SIG-M5 treated with dmso at 0.1 percent for 504 hours (cell line): ENCODE data around the gene RPS19.

Experiments used
- DNase-seq: peaks from one replicate; lab custom pipeline; 2025; ENCODE audit not compliant: unreplicated experiment; lab: John Stamatoyannopoulos, UW

The RPS19 gene

DNA sequence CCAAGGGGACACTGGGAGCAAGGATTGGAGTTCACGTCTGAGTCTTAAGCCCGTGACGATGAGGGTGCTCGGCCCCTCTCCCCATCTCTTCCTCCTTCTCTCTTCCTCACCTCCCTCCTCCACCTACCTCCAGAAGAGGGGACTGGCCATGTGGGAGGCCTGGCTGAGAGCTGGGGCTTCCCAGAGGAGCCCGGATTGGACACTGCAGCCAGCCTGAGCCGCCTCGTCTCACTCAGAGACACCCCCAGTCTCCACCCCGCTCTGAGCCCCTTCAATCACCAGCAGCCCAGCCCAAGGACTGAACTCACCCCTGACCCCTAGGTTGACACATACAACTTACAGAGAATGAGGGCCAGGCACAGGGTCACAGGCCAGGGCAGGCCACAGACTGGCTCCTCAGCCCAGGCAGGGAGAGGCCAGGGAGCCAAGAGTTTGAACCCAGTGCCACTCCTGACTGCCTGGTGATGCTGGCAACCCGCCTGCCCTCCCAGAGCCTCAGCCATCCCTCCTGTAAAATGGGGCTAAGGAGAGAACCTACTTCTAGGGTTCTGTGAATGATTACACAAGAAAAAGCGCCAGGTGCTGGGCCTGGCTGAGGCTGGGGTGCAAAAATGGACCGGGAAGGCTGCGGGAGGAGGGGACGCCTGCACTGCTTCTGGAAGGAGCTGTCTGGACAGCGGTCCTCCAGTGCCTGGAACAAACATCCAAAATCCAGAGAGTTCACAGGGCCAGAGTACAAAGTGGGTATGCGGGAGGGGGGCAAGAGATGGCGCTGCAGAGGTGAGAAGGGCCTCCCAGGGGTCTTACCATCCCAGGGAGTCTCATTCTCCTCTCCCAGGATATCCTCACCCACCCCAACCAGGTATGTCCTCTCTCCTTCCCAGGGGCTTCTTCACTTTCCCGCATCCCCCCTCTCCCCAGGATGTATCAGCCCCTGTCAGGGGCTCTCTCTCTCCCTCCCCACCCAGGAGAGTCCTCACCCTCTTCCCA is 18.2 kb downstream of the RPS19 start:
- DNase-seq: no peak

DNA sequence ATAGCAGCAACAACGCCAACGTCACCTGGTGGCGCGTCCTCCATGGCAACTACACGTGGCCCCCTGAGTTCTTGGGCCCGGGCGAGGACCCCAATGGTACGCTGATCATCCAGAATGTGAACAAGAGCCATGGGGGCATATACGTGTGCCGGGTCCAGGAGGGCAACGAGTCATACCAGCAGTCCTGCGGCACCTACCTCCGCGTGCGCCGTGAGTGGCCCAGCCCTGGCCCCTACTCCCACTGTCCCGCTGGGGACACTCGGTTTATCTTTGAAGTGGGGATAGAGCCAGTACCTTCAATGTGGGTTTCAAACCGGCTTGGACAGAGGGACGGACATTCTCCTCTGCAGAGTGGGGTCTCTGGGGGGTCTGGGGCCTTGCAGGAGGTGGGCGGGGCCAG is 19.0 kb downstream of the RPS19 start:
- DNase-seq: no peak

DNA sequence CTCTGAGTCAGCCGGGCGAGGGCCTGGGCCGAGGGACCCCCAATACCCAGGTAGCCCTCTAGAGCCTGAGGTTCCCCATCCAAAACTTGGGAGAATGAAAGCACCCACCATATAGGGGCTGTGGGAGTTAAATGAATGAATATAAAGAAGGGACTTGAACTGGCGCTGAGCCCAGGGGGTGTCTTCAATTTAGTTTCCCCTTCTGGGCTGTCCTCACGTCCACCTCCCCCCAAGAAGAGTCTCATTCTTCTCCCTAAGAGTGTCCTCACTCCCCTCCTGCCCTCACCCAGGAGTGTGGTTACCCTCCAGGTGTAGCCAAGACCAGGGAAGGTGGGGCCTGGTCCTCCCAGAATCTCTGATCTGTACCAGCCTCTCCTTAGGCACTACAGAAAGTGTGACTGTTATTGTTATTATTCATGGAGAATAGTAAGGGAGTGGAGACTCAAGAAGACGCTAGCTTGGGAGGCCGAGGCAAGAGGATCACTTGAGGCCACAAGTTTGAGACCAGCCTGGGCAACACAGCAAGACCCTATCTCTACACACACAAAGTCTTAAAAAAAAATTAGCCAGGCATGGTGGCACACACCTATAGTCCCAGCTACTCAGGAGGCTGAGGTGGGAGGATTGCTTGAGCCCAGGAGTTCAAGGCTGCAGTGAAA is 19.7 kb downstream of the RPS19 start:
- DNase-seq: no peak

DNA sequence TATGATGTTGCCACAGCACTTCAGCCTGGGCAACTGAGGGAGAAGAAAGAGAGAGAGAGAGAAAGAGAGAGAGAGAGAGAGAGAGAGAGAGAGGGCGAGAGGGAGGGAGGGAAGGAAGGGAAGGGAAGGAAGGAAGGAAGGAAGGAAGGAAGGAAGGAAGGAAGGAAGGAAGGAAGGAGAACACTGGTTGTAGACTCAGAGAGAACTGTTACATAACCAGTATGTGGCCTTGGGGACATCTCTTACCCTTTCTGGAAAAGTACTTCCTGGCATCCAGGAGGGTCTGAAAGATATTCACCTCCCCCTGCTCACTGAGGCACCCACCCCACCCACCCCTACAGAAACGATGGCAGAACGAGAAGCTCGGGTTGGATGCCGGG is 20.3 kb downstream of the RPS19 start:
- DNase-seq: no peak

DNA sequence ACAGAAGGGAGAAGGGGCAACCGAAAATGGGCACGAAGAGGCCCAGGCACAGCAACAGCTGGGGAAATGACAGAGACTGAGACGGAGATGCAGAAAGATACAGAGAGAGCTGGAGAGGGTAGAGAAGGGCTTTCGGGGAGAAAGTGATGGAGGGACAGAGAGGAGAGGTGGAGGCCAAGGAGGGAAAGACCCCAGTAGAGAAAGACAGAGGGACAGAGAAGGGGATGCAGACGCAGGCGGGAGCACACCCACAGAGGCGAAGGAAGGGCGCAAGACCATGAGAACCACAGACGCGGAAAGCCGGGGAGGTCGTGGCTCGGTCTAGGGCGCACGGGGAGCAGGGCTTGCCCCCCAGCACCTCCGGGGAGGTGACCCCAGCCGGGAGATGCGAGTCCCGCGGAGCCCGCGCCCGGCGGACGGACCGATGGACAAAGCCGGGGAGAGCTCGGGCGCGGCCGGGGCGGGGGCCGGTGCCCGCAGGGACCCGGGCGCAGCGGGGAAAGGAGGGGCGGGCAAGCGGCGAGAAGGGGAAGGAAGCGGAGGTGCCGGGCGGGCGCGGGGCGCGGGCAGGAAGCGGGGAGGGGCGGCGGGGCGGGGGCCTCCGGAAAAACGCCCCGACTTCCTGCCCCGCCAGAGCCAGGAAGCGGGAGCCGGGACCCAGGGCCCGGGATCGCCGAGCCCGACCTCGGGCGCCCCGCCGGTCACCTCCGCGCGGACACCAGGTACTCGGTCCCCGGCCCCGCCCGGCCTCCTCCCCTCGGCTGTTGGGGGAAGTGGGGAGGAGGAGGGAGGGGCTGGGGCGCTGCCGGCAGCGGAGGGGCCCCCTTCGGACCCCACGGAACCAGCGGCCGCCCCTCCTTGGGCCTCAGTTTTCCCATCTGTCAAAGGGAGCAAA is 22.8 kb downstream of the RPS19 start, which contains the start of gene ARHGEF1:
Gene ARHGEF1 (plus strand): TSS at position 617 of the 895 bp plus-strand sequence. CDS start 4,899 bp downstream, outside the sequence.
- peak; percentile 39 for DNase-seq

DNA sequence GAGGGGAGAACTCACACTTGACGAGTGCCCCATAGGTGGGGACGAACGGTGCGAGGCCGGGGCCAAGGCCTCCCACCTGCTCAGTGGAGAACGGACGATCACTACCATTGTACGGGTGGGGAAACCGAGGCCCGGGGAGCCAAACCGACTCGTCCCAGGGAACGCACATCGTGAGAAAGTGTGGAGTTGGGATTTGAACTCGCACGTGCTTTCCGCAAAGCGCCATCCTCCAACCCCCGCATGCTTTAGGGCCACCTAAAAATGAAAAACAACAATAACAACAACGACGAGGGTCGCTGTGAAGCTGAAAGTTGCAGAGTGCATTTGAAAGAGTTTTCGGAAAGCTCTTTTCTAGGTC is 23.4 kb downstream of the RPS19 start:
- DNase-seq: no peak

DNA sequence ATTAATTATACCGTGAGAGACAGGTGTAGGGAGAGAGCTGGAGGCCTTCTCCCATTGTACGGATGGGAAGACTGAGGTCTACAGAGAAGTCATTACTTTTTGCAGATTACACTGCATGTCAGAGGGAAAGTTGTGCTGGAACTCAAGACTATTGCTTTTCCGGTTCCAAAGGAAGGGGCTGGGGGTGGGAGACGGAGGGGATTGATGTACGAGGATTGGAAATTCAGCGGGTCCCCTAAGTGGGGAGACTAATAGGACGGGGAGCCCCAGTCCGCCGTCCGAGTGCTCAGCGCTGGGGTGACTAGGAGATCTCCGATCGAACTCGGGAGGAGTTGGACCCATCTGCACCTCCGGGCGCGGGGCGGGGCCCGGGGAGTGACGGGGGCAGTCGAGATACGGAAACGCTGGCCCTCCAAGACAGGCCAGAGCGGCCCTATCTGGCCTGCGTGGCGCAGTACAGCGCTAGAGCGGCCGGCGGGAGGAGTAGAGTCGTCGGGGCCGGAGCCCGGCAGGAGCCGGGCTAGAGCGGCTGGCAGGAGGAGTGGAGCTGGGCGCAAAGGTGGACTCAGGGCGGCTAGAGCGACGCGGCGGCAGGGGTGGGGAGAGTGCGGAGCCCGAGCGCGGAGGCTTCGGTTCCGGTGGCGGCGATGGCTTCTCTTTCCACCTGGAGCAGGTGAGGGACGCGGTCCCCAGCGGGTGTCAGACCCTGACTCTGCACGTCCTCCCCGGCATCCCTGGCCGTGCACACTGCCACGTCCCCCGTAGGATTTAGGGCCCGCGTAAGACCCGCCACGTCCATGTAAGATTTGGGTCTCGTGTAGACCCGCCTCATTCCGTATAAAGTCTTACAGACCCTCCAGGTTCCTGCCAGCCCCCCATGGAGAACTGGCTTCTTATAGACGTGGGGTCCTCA is 24.0 kb downstream of the RPS19 start:
- peak; percentile 96 for DNase-seq

DNA sequence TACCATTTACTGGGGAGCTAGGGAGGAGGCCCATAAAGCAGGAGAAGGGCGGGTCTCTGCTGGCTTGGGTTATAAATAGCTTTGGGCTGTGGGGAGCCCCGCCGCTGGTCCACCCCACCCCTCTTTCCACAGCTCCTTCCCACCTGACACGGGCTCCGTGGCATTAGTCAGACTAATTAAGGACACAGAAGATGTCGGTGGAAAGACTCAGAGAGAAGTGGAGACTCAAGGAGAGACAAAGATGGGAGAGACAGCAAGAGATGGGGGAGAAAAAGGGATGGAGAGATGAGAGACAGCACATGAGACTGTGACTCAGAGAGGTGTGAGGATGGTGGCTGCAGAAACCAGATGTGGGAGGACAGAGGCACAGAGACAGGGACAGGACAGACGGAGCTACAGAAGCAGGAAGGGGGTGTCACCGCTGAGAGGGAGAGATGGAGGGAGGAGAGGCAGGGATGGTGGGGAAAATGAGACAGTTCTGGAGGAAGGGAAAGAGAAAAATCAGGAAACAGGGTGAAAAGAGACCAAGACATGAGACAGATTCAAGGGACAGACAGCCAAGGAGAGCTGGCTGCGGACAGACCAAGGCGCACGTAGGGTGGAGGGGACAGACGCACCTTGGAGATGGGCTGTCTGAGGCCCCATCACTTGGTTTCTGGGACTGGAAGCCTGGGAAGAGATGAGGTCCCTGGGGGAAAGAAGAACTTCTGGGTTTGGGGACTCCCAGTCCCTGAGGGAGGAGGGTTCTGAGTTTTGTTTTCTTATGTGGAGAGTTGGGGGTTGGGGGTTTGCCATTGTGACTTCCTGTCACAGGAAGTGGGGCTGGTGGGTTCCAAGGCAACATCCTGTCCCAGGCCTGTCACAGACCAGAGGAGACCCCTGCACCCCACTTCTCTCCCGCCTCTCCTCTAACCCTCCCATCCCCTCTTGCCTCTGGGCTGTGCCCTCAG is 27.0 kb downstream of the RPS19 start:
- no peak for DNase-seq

DNA sequence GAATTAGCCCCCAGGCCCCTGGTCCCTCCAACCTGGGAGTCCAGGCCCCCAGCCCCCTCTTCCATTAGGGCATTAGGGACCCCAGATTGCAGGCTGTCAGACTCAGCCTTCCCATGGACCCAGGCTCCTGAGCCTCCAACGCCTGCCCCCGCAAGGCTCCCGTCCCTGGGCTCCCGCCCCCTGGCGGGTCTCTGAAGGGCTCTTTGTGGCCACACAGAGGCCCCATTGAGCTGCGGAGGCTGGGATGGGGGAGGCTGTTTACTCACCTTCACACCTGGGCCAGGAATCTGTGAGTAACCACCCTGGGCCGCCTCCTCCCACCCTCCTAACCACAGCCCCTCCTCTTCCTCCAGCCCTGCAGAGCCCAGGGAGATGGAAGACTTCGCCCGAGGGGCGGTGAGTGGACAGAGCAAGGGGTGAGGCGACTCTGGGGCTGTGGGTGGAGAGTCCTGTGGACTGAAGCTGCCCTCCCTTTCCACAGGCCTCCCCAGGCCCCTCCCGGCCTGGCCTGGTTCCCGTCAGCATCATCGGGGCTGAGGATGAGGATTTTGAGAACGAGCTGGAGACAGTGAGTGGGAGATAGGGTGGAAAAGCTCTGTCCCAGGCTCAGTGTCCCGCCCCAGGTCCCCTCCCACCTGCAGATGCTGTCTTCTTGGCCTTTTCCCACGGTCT is 27.8 kb downstream of the RPS19 start:
- no peak for DNase-seq

DNA sequence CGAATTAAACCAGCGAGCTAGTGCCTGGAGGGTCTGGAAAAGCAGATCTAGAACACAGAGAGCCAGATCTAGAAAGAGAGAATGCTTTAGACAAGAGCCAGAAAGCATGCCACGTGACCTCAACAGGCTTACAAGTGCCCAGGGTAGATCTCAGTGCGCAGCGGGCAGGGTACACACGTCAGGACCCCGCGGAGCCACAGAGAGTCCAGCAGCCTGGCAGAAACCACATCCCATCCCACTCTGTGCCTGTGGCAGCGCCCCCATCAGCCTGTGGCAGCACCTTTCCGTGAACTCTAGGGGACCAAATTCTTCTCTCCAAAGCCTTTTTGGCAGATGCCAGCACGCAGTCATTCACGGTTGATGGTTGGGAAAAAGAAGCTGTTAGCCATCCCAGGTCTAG is 28.9 kb downstream of the RPS19 start:
- no peak for DNase-seq

DNA sequence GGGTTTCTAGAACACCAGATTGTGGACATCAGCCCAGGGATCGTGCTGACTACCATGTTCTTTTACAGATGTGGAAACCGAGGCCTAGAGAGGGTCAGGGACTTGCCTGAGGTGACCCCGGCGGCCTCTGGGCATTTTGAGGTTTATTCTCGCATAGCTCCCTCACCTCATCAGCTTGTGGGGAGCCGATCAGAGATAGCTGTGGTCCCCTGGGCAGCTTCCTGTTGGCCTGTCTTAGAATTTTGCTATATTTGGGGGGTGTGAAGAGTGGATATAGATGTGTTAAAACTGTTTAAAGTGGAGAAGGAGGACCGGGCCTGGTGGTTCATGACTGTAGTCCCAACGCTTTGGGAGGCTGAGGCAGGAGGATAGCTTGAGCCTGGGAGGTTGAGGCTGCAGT is 29.8 kb downstream of the RPS19 start:
- no peak for DNase-seq

DNA sequence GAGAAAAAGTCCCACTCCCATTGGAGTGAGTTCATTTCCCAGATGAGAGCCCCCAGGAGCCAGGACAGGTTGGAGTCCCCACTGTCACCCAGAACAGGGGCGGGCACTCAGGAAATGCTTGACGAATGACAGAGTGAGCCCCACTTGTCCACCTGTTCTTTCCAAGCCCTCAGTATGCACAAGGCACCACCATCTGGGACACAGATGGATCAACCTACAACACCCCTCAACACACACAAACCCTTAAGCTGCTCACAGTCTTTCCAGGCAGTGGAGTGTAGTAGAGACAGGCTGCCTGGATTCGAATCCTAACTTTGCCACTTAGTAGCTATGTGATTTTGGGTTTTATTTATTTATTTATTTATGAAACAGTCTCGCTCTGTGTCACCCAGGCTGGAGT is 30.9 kb downstream of the RPS19 start:
- no peak for DNase-seq

DNA sequence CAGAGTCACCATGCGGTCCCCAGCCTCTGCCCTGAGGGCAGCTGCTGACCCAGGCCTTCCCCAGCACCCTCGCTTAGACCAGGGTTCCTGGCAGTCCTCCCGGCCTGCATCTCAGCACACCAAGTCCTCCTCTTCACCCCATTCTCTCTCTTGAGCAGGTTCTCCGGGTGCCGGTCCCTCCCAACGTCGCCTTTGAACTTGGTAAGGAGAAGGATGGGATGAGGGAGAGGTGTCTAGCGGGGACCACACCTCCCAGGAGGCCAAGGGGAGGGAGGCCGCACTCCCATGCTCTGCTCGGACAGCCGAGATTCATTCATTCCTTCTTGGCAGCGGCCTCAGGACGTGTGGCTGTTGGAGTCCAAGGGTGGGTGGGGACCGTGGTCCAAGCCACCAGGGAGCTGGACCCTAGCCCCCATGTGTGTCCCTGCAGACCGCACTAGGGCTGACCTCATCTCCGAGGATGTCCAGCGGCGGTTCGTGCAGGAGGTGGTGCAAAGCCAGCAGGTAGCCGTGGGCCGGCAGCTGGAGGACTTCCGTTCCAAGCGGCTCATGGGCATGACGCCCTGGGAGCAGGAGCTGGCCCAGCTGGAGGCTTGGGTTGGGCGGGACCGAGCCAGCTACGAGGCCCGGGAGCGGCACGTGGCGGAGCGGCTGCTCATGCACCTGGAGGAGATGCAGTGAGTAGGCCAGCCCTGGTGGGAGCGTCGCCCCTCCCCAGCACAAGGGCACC is 32.3 kb downstream of the RPS19 start:
- no peak for DNase-seq

DNA sequence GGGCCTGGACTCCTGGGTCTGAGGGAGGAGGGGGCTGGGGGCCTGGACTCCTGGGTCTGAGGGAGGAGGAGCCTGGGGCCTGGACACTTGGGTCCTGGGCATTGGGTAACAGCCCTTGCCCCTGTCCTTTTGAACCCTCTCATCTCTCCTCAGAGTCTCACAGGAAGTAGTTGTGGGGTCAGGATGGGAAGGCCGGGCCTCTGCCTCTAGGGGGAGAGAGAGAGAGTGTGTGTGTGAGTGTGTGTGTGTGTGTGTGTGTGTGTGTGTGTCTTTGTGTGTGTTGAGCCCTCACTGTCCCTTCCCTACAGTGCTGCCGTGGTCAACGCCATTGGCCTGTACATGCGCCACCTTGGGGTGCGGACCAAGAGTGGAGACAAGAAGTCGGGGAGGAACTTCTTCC is 33.8 kb downstream of the RPS19 start:
- no peak for DNase-seq

DNA sequence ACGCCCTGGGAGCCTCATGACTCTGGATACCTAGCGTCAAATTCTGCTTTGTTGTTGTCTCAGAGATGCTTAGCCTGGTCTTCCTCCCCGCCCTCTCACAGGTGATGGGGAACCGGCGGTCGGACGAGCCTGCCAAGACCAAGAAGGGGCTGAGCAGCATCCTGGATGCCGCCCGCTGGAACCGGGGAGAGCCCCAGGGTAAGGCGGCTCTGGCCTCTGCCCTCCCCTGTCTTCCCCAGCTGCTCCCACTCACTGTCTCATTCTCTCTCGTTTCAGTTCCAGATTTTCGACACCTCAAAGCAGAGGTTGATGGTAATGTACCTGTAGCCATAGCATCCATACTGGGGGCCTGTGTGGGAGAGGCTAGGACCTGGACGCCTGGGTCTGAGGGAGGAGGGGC is 34.3 kb downstream of the RPS19 start:
- no peak for DNase-seq

DNA sequence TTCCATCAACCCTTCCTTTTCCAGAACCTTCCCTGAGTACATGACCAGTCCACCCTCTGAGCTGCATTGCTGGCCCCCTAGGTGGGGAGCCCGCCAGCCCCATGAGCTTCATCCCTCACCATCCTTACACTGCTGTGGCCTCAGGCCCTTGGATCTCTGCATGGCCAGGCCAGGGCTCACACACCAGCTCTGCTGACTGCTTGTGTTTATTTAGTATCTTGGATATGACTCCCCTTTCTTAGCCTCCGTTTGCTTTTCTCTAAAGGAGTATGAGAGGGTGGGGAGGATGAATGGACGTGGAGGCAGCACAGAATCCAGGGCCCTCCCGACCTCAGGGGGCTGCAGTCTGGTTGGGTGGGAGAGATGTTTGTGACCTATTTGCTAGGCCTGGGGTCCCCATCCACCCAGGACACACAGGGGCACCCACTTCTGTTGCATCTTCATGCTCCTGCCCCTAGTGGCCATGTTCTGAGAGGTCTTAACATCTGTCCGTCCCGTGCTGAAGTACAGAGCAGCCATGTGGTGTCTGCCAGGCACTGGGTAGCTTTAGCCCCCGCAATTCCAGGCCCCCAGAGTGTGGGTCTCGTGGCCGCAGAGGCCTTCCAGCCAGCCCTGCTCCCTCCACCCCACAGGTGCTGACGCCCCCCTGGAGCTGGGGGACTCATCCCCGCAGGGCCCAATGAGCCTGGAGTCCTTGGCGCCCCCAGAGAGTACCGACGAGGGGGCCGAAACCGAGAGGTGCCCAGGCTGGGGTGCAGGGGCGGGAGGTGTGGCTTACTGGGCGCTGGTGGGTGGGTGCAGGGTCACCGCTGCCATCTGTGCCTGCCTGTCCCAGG is 35.9 kb downstream of the RPS19 start:
- DNase-seq: no peak

DNA sequence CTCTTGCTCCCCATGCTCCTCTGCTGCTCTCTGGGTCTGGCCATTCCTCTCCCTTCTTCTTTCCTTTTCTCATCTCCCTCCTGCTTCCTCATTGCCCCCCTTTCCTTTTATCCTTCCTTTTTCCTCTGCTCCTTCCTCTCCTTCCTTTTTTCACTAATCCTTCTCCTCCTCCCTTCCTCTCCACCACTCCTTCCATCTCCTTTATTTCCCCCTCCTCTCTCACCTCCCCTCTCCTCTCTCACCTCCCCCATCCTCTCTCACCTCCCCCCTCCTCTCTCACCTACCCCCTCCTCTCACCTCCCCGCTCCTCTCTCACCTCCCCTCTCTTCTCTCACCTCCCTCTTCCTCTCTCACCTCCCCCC is 36.5 kb downstream of the RPS19 start:
- no peak for DNase-seq
